Measurements from ENCODE around the gene APAF1. TPM values are rescaled to one million over a fixed set of nuclear protein-coding genes. Genes with fewer than 3 reads are reported as not detected.

APAF1 gene
- total and polyA plus RNA-seq, 2 of the 13 experiments (the other 11 are each of a cell fraction or from before 2014, with no cell fraction given) = 6.0 to 13.0 TPM

DNA sequence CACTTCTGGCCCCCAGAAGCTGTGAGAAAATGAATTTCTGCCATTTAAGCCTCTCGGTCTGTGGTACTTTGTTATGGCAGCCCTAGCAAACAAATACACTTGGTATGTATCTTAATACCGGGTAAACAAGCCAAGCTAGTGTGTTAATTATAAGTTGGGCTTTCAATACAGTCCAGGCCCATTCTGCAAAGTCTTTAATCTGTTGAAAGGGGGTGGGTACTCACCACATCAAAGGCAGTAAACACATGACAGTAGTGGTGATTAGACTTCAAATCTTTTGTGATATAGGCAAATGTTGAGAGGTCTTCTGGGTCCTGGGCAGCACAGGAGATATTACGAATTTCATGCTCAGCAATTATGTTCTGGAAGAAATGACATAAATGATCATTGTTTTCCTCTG, 127.7 kb downstream of the APAF1 start:
- ATAC-seq (no peak), DNase-seq (ENCODE audit: low spot score) (no peak), FAIRE-seq (no peak)
- BruUV-seq (replicated peaks) = no TSS peak
- in situ Hi-C loops (cut with HindIII; ENCODE audit: extremely low pct_ligation_motif_present, low pct_unique_long_range_greater_than_20kb) = no loop called here
- H3K9me3 ChIP-seq (ENCODE audit: low read length) = no peaks in the 10 kb centered on the region
- intact Hi-C loops (cut with micrococcal nuclease; ENCODE audit: unreplicated experiment) = no loop called here
- H3K9ac ChIP-seq (ENCODE audit: insufficient read depth, low read depth, low read length) = no peak overlapping the region
- POLR2A ChIA-PET = no interaction called here
- WGBS (ENCODE audit: low lambda C conversion rate) = 6% methylated on average over 3 of the region's 3 CpGs
- H3K36me3 ChIP-seq (replicated peaks in 1 of 2; ENCODE audit: control insufficient read depth in 1 of 2, insufficient read depth in 2 of 2, low read length in 2 of 2) = no peaks in the 10 kb centered on the region
- no peak overlapping the region for H3K4me2 ChIP-seq (ENCODE audit: low read depth, low read length)
- H2AFZ ChIP-seq (ENCODE audit: low read length) = no peak overlapping the region
- no peaks in the 10 kb centered on the region for H3K4me1 ChIP-seq (ENCODE audit: insufficient read depth, low read length)
- no peak overlapping the region for H3K27ac ChIP-seq (ENCODE audit: extremely low read length, insufficient read depth, low read length)
- CTCF ChIA-PET (ENCODE audit: low intra/inter-chr PET ratio, low total read pairs) = no interaction called here
- TF ChIP-seq, protein P1, sequence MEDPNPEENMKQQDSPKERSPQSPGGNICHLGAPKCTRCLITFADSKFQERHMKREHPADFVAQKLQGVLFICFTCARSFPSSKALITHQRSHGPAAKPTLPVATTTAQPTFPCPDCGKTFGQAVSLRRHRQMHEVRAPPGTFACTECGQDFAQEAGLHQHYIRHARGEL (CRISPR knock-in tag; IDR thresholded peaks at IDR 0.05) = no peak
- TF ChIP-seq KAT7 (CRISPR knock-in tag; IDR thresholded peaks at IDR 0.05; ENCODE audit: borderline replicate concordance) (no peak), NCOA5 (CRISPR knock-in tag; IDR thresholded peaks at IDR 0.05) (no peak), RNF2 (conservative IDR thresholded peaks at IDR 0.05; ENCODE audit: low read depth) (no peak), ZNF160 (CRISPR knock-in tag; IDR thresholded peaks at IDR 0.05) (no peak), ADNP (CRISPR knock-in tag; IDR thresholded peaks at IDR 0.05) (no peak)
- TF ChIP-seq, protein P2, sequence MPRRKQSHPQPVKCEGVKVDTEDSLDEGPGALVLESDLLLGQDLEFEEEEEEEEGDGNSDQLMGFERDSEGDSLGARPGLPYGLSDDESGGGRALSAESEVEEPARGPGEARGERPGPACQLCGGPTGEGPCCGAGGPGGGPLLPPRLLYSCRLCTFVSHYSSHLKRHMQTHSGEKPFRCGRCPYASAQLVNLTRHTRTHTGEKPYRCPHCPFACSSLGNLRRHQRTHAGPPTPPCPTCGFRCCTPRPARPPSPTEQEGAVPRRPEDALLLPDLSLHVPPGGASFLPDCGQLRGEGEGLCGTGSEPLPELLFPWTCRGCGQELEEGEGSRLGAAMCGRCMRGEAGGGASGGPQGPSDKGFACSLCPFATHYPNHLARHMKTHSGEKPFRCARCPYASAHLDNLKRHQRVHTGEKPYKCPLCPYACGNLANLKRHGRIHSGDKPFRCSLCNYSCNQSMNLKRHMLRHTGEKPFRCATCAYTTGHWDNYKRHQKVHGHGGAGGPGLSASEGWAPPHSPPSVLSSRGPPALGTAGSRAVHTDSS (CRISPR knock-in tag; conservative IDR thresholded peaks at IDR 0.05) = no peak
- H3K79me2 ChIP-seq (ENCODE audit: insufficient read depth, low read length) = no peaks in the 10 kb centered on the region
- H3K27me3 ChIP-seq (ENCODE audit: control insufficient read depth in 1 of 2, insufficient read depth in 2 of 2, low read length in 2 of 2) = peaks cover 0 to 7% of the 10 kb centered on the region in 2 experiments; a peak in 2 of 5 replicates
- no peak overlapping the region for H3K4me3 ChIP-seq (replicated peaks in 1 of 3; ENCODE audit: insufficient read depth in 1 of 3, low read depth in 2 of 3, low read length in 3 of 3)
- H4K20me1 ChIP-seq (ENCODE audit: insufficient read depth, low read length) = no peaks in the 10 kb centered on the region

DNA sequence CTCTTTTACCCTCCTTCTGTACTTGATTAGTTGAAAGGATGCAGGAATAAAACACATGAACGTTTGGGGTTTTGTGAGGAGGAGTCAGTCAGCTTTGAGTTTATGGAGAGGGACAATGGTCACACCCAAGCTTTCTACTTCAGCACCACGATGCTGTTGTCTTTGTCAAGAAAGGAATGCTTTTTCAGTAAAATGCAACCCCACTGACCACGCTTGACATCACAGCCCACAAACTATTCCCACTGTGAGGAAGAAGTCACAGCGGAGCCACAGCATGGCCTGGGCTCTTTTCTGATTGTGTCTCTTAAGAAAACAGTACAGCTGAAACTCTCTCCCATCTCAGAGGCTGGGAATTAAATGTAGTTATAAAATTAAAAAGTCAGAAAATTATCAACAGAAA, 135.2 kb downstream of the APAF1 start:
- 2% methylated on average over 4 of the region's 4 CpGs for WGBS (ENCODE audit: low lambda C conversion rate)
- H3K4me3 ChIP-seq (replicated peaks in 1 of 3; ENCODE audit: insufficient read depth in 1 of 3, low read depth in 2 of 3, low read length in 3 of 3) = no peak overlapping the region
- H4K20me1 ChIP-seq (ENCODE audit: insufficient read depth, low read length) = no peaks in the 10 kb centered on the region
- H3K27ac ChIP-seq (ENCODE audit: extremely low read length, insufficient read depth, low read length) = no peak overlapping the region
- DNase-seq (ENCODE audit: low spot score) = no peak
- no peak for FAIRE-seq
- H3K9ac ChIP-seq (ENCODE audit: insufficient read depth, low read depth, low read length) = no peak overlapping the region
- no peak for ATAC-seq
- ChIA-PET POLR2A (no interaction called here), CTCF (ENCODE audit: low intra/inter-chr PET ratio, low total read pairs) (no interaction called here)
- H3K4me2 ChIP-seq (ENCODE audit: low read depth, low read length) = no peak overlapping the region
- no TSS peak for BruUV-seq (replicated peaks)
- H3K9me3 ChIP-seq (ENCODE audit: low read length) = no peaks in the 10 kb centered on the region
- no peaks in the 10 kb centered on the region for H3K36me3 ChIP-seq (replicated peaks in 1 of 2; ENCODE audit: control insufficient read depth in 1 of 2, insufficient read depth in 2 of 2, low read length in 2 of 2)
- no peaks in the 10 kb centered on the region for H3K79me2 ChIP-seq (ENCODE audit: insufficient read depth, low read length)
- intact Hi-C loops (cut with micrococcal nuclease; ENCODE audit: unreplicated experiment) = no loop called here
- in situ Hi-C loops (cut with HindIII; ENCODE audit: extremely low pct_ligation_motif_present, low pct_unique_long_range_greater_than_20kb) = no loop called here
- peaks cover 0 to 22% of the 10 kb centered on the region in 2 experiments; a peak in 2 of 5 replicates for H3K27me3 ChIP-seq (ENCODE audit: control insufficient read depth in 1 of 2, insufficient read depth in 2 of 2, low read length in 2 of 2)
- H3K4me1 ChIP-seq (ENCODE audit: insufficient read depth, low read length) = no peaks in the 10 kb centered on the region
- no peak overlapping the region for H2AFZ ChIP-seq (ENCODE audit: low read length)
- TF ChIP-seq RXRA (CRISPR knock-in tag; IDR thresholded peaks at IDR 0.05) (no peak), BCL6 (CRISPR knock-in tag; IDR thresholded peaks at IDR 0.05) (no peak), ZNF761 (CRISPR knock-in tag; conservative IDR thresholded peaks at IDR 0.05) (no peak), SMARCE1 (IDR thresholded peaks at IDR 0.05; ENCODE audit: borderline replicate concordance) (no peak), MATR3 (CRISPR knock-in tag; IDR thresholded peaks at IDR 0.05) (no peak), CENPT (CRISPR knock-in tag; IDR thresholded peaks at IDR 0.05; ENCODE audit: low read depth) (no peak), ZNF263 (CRISPR knock-in tag; IDR thresholded peaks at IDR 0.05) (no peak), MEIS1 (CRISPR knock-in tag; IDR thresholded peaks at IDR 0.05; ENCODE audit: borderline replicate concordance) (no peak), ARNT2 (CRISPR knock-in tag; IDR thresholded peaks at IDR 0.05; ENCODE audit: low read depth) (no peak)
- TF ChIP-seq, protein P3, sequence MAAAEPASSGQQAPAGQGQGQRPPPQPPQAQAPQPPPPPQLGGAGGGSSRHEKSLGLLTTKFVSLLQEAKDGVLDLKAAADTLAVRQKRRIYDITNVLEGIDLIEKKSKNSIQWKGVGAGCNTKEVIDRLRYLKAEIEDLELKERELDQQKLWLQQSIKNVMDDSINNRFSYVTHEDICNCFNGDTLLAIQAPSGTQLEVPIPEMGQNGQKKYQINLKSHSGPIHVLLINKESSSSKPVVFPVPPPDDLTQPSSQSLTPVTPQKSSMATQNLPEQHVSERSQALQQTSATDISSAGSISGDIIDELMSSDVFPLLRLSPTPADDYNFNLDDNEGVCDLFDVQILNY (CRISPR knock-in tag; conservative IDR thresholded peaks at IDR 0.05) = no peak
- TF ChIP-seq, protein P4, sequence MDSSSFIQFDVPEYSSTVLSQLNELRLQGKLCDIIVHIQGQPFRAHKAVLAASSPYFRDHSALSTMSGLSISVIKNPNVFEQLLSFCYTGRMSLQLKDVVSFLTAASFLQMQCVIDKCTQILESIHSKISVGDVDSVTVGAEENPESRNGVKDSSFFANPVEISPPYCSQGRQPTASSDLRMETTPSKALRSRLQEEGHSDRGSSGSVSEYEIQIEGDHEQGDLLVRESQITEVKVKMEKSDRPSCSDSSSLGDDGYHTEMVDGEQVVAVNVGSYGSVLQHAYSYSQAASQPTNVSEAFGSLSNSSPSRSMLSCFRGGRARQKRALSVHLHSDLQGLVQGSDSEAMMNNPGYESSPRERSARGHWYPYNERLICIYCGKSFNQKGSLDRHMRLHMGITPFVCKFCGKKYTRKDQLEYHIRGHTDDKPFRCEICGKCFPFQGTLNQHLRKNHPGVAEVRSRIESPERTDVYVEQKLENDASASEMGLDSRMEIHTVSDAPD (CRISPR knock-in tag; IDR thresholded peaks at IDR 0.05) = no peak
